ENCODE results near the gene HIVEP3.

The HIVEP3 gene

GRCh38 chr1:41749991-41750745 is 168.6 kb downstream of the HIVEP3 start:
- no peak for DNase-seq

GRCh38 chr1:41745022-41745421 is 173.7 kb downstream of the HIVEP3 start:
- DNase-seq: no peak

- DNase-seq: no peak
Measured at GRCh38 chr1:41743366-41743765, 175.4 kb downstream of the HIVEP3 start.

GRCh38 chr1:41742219-41742618 is 176.5 kb downstream of the HIVEP3 start:
- peak; percentile 13 for DNase-seq

- no peak for DNase-seq
Measured at GRCh38 chr1:41741244-41741643, 177.5 kb downstream of the HIVEP3 start.

- DNase-seq: no peak
Measured at GRCh38 chr1:41740630-41741239, 178.0 kb downstream of the HIVEP3 start.

GRCh38 chr1:41740058-41740457 is 178.7 kb downstream of the HIVEP3 start:
- no peak for DNase-seq

- peak; percentile 80 for DNase-seq
Measured at GRCh38 chr1:41739061-41739955, 179.4 kb downstream of the HIVEP3 start.

- DNase-seq: no peak
Measured at GRCh38 chr1:41738475-41738874, 180.2 kb downstream of the HIVEP3 start.

GRCh38 chr1:41738006-41738405 is 180.7 kb downstream of the HIVEP3 start:
- DNase-seq: no peak

GRCh38 chr1:41735631-41736260 is 183.0 kb downstream of the HIVEP3 start:
- DNase-seq: no peak

- no peak for DNase-seq
Measured at GRCh38 chr1:41735139-41735538, 183.6 kb downstream of the HIVEP3 start.

GRCh38 chr1:41734201-41734970 is 184.3 kb downstream of the HIVEP3 start:
- no peak for DNase-seq

GRCh38 chr1:41733725-41734124 is 185.0 kb downstream of the HIVEP3 start:
- DNase-seq: no peak

- DNase-seq: no peak
Measured at GRCh38 chr1:41733021-41733420, 185.7 kb downstream of the HIVEP3 start.

- no peak for DNase-seq
Measured at GRCh38 chr1:41731516-41732030, 187.1 kb downstream of the HIVEP3 start.

GRCh38 chr1:41730806-41731205 is 187.9 kb downstream of the HIVEP3 start:
- no peak for DNase-seq

- DNase-seq: no peak
Measured at GRCh38 chr1:41728403-41729202, 190.1 kb downstream of the HIVEP3 start.

GRCh38 chr1:41727749-41728115 is 191.0 kb downstream of the HIVEP3 start:
- DNase-seq: no peak

- DNase-seq: no peak
Measured at GRCh38 chr1:41726899-41727748, 191.6 kb downstream of the HIVEP3 start.
